Measurements from ENCODE around the gene SLC66A2.

SLC66A2 gene

DNA sequence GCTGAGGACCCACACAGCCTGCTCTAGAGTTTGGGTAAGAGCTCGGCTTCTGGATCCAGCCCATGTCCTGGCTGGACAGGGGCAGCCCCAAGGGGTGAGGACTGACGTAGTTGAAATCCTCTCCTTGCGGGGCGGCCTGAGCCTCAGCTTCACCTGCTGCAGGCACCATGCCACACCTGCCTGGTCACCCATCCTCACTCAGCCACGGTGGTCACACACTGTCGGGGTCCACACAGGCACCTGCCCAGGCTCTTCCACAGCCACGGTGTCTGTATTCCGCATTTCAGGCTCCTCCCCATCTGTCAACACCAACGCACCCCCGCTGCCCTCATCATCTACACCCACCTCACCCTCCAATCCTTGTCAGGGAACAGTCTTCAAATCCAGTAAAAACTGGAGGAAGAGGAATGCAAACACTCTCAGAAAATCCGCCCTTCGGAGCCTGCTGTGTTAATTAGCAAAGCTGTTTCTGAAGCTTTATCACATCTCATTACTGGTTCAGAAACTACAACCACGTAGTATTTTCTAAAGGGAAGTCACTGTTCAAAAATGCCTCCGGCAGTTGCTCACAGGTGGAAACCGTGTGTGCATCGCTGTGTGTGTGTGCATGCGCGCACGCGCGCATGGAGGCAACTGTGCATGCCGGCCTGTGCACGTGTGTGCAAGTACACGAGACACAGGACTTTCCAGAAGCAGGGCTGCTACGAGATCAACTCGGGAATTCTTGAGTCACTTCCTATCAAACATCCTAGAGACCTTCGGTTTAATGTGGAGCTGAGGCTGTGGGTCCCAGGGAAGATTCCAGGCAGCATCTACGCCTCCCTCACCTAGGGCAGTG, 38.2 kb downstream of the SLC66A2 start:
- Histone ChIP-seq H3K27me3 (no peaks in the 10 kb centered on the region), H3K4me1 (peaks cover 0 to 33% (median 28%) of the 10 kb centered on the region in 10 experiments; a peak in 17 of 20 replicates), H3K9ac (no peak overlapping the region; a peak in 1 of 22 replicates), H4K20me1 (peaks cover 64 to 94% (median 83%) of the 10 kb centered on the region in 11 experiments), H3K9me3 (replicated peaks in 1 of 11) (peaks cover 0 to 30% (median 27%) of the 10 kb centered on the region in 11 experiments; a peak in 20 of 22 replicates), H3K27ac (no peak overlapping the region), H3K36me3 (peaks cover 68 to 96% (median 77%) of the 10 kb centered on the region in 11 experiments), H3K4me3 (no peak overlapping the region), H3K4me2 (peak overlapping the region; percentile 11 to 75 (median 46); a peak in 18 of 22 replicates)
- TF ChIP-seq Cebpa-rat (IDR thresholded peaks at IDR 0.05) = no peak

DNA sequence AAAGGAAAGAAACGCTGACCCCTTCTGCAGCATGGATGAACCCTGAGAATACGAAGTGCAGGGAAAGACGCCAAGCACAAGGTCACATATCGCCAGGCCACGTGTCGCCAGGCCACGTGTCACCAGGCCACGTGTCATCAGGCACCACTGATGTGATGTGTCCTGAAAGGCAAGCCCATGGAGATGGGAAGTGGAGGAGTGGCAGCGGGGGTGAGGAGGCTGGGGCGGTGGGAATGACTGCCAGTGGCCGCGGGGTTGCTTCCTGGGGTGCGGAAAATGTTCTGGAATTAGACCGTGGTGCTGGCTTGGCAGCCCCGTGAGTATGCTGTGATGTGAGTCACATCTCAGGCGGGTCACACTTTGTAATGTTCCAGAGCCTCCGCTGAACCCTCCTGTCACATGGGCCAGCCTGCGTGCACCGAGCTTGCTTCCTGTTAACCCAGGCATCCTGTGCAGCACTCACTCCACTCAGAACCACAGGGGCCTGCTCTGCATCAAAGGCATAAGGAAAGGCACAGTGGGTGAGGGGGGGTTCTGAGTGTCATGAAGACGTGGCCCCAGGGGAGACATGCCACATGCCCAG, 39.0 kb downstream of the SLC66A2 start:
- peaks cover 0 to 23% (median 20%) of the 10 kb centered on the region in 11 experiments; a peak in 20 of 22 replicates for H3K9me3 ChIP-seq (replicated peaks in 1 of 11)
- H3K27me3 ChIP-seq = no peaks in the 10 kb centered on the region
- peaks cover 68 to 96% (median 77%) of the 10 kb centered on the region in 11 experiments for H3K36me3 ChIP-seq
- no peak for TF ChIP-seq Cebpa-rat (IDR thresholded peaks at IDR 0.05)
- peak overlapping the region in 10 of 11 experiments; percentile 11 to 75 (median 54); a peak in 16 of 22 replicates for H3K4me2 ChIP-seq
- peaks cover 0 to 33% (median 28%) of the 10 kb centered on the region in 10 experiments; a peak in 17 of 20 replicates for H3K4me1 ChIP-seq
- H3K9ac ChIP-seq = no peak overlapping the region; a peak in 1 of 22 replicates
- H3K27ac ChIP-seq = no peak overlapping the region
- peaks cover 61 to 90% (median 84%) of the 10 kb centered on the region in 11 experiments for H4K20me1 ChIP-seq
- H3K4me3 ChIP-seq = no peak overlapping the region

DNA sequence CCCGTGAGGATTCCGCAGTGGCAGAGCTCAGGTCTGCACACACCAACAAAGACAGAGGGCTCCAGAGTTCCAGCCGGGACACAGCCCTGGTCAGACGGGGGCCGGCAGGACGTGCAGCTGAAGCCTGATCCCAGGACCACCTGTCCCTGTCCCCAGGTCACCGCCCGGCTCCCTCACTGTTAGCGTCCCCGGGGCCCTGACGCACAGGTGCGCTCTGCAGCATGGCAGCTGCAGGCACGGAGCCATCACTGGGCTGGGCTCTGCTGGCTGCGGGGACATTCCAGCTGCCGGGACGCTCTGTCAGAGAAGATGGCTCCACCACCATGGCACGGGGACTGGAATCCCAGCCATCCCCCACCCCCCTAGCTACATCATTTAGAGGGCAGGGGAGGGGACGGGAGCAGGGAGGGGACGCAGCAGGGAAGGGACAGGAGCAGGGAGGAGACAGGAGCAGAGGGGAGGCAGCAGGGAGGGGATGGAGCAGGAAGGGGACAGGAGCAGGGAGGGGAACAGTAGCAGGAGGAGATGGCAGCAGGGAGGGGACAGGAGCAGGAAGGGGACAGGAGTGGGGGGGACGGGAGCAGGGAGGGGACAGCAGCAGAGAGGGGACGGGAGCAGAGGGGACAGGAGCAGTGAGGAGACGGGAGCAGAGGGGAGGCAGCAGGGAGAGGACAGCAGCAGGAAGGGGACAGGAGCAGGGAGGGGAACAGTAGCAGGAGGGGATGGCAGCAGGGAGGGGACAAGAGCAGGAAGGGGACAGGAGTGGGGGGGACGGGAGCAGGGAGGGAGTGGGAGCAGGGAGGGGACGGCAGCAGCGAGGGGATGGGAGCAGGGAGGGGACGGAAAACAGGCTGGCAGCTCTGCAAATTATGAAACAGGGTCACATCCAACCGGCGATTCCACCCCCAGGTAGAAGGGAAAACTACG, 39.8 kb downstream of the SLC66A2 start:
- Histone ChIP-seq H3K4me2 (no peak overlapping the region), H3K36me3 (peaks cover 63 to 96% (median 75%) of the 10 kb centered on the region in 11 experiments), H3K27me3 (no peaks in the 10 kb centered on the region), H3K4me1 (peaks cover 0 to 33% (median 28%) of the 10 kb centered on the region in 10 experiments; a peak in 17 of 20 replicates), H3K9me3 (replicated peaks in 1 of 11) (peaks cover 0 to 14% (median 11%) of the 10 kb centered on the region in 11 experiments; a peak in 19 of 22 replicates), H3K4me3 (no peak overlapping the region), H4K20me1 (peaks cover 53 to 86% (median 76%) of the 10 kb centered on the region in 11 experiments), H3K9ac (no peak overlapping the region), H3K27ac (no peak overlapping the region)
- no peak for TF ChIP-seq Cebpa-rat (IDR thresholded peaks at IDR 0.05)

DNA sequence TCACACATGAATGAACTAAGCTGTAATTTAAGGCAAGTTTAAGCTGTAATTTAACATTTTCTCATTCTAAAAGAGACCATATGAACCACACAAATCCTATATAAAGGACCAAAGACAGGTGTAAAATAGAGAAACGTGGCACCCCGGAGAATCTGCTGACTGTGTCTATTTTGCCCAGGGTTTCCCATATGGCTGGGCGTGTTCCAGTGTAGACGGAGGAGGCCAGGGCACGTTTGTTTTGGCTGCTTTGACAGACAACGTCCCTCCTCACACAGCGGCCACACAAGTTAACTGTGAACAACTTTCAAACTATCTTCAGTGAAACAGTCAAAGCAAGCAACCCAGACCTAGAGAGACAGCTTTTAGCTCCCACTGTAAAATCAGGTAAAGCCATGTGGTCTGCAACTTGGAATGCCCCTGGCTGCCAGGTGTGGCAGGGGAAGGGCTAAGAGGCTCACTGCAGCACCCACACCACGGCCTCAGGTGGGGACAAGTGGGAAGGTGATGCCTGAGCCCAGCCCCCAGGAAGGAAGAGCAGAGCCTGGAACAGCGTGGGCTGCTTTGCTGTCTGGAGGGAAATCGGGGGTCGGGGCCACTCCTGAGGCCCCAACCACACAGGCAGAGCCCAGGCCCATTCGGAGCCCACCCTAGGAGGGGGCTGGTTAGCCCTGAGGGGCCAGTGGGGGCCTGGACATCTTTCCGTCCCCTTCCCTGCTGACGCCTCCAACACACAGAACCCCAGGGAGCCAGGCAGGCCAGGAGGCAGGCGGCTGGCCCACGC, 40.7 kb downstream of the SLC66A2 start:
- Histone ChIP-seq H3K4me1 (peaks cover 0 to 33% (median 28%) of the 10 kb centered on the region in 10 experiments; a peak in 17 of 20 replicates), H3K4me3 (no peak overlapping the region), H3K9me3 (replicated peaks in 1 of 11) (peaks cover 0 to 5% (median 2%) of the 10 kb centered on the region in 11 experiments; a peak in 11 of 22 replicates), H3K27me3 (no peaks in the 10 kb centered on the region), H4K20me1 (peaks cover 45 to 85% (median 68%) of the 10 kb centered on the region in 11 experiments), H3K27ac (no peak overlapping the region), H3K9ac (no peak overlapping the region), H3K4me2 (no peak overlapping the region), H3K36me3 (peaks cover 59 to 96% (median 73%) of the 10 kb centered on the region in 11 experiments)
- no peak for TF ChIP-seq Cebpa-rat (IDR thresholded peaks at IDR 0.05)

DNA sequence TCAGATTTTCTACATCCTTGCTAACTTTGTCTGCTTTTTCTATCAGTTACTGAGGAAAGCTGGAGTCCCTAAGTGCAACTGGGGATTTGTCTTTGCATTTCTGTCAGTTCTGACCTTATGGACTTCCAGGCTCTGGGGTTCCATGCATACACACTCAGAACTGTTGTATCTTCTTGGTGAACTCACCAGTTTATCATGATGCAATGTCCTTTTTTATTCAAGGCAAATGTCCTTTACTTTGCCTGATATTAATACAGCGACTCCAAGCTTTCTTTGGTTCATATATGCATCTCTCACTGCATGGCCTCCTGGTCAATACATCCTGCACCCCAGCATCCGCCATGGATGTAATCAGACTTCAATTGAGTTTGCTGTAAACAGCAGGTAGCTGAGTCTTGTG, 44.7 kb downstream of the SLC66A2 start:
- H3K4me3 ChIP-seq = no peak overlapping the region
- H3K9me3 ChIP-seq (replicated peaks in 1 of 11) = peaks cover 9 to 37% (median 18%) of the 10 kb centered on the region in 11 experiments
- no peak overlapping the region for H3K9ac ChIP-seq
- H3K4me2 ChIP-seq = no peak overlapping the region
- H3K4me1 ChIP-seq = peaks cover 0 to 6% (median 0%) of the 10 kb centered on the region in 10 experiments; a peak in 2 of 20 replicates
- H4K20me1 ChIP-seq = peaks cover 8 to 61% (median 34%) of the 10 kb centered on the region in 11 experiments; a peak in 21 of 22 replicates
- TF ChIP-seq Cebpa-rat (IDR thresholded peaks at IDR 0.05) = no peak
- H3K27ac ChIP-seq = no peak overlapping the region
- H3K27me3 ChIP-seq = no peaks in the 10 kb centered on the region
- H3K36me3 ChIP-seq = peaks cover 79 to 100% (median 90%) of the 10 kb centered on the region in 11 experiments

DNA sequence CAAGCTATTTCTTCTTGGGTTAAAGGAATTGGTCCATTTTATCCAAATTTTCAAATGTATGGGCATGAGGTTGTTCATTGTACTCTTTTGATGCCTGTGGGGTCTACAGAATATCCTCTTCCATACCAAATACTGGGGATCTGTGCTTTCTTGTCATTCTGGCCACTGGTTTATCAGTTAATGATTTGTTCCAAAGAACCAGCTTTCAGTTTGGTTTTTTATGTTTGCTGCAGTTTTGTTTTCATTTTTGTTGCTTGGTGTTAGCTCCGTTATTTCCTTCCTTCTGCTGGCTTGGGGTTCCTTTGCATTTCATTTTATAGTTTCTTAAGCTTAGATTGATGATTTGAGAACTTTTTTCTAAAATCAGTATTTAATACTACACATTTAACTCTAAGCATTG, 45.5 kb downstream of the SLC66A2 start:
- Histone ChIP-seq H3K9me3 (replicated peaks in 1 of 11) (peaks cover 17 to 44% (median 25%) of the 10 kb centered on the region in 11 experiments), H3K9ac (no peak overlapping the region), H3K27me3 (no peaks in the 10 kb centered on the region), H3K36me3 (peaks cover 82 to 100% (median 92%) of the 10 kb centered on the region in 11 experiments), H4K20me1 (peaks cover 5 to 54% (median 27%) of the 10 kb centered on the region in 11 experiments; a peak in 21 of 22 replicates), H3K4me1 (peaks cover 0 to 6% (median 0%) of the 10 kb centered on the region in 10 experiments; a peak in 2 of 20 replicates), H3K4me3 (no peak overlapping the region), H3K27ac (no peak overlapping the region), H3K4me2 (no peak overlapping the region)
- no peak for TF ChIP-seq Cebpa-rat (IDR thresholded peaks at IDR 0.05)

DNA sequence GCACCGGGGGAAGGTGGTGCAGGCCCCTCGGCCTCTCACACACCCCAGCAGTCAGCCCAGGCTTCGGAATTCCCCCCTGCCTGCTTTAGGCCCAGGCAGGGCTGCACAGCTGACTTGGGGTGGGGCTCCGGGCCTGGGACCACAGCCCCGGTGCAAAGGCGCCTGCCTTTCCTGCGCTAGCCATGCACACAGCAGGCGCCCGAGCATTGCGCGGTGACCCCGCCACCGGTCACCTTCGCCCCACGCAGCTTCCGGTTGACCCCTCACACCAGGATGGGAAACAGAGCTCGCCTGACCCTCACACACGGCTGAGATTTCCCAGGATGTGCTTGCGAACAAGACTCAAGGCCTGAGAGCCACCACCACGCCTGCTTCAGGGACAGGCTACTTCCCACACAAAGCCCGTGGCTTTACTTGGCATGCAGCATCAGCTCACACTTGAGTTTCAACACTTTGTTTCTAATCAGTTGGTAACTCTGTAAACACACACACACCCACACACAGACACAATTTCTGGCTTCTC, 46.0 kb downstream of the SLC66A2 start:
- Histone ChIP-seq H3K9me3 (replicated peaks in 1 of 11) (peaks cover 22 to 50% (median 31%) of the 10 kb centered on the region in 11 experiments), H3K36me3 (peaks cover 82 to 100% (median 92%) of the 10 kb centered on the region in 11 experiments), H4K20me1 (peaks cover 0 to 48% (median 22%) of the 10 kb centered on the region in 11 experiments; a peak in 17 of 22 replicates), H3K27me3 (no peaks in the 10 kb centered on the region), H3K27ac (no peak overlapping the region; a peak in 1 of 22 replicates), H3K9ac (no peak overlapping the region), H3K4me3 (no peak overlapping the region), H3K4me1 (peaks cover 0 to 6% (median 0%) of the 10 kb centered on the region in 10 experiments; a peak in 2 of 20 replicates), H3K4me2 (no peak overlapping the region)
- TF ChIP-seq Cebpa-rat (IDR thresholded peaks at IDR 0.05) = no peak

Measured in BLaER1 treated with 17β-estradiol and CSF1 and Interleukin-3, amounts not matched to agents 10 nM and 100 nM (cell line).